Kidney epithelial cell (primary cell): ENCODE data around the gene UNC5CL. TPM values are rescaled to one million over a fixed set of nuclear protein-coding genes. Genes with fewer than 3 reads are reported as not detected.
"Not testable (repeated sequence)": the region's sequence is repeated elsewhere in the genome, so short reads cannot be mapped to it uniquely, and the experiment has no call there.

ENCODE experiments used
- DNase-seq: peaks from one replicate; pipeline ENCODE4 v3.0.0-alpha.2; 2010; ENCODE audit warnings: low read depth
- H3K27me3 ChIP-seq: 2 replicates; pipeline ENCODE4 v1.6.0; 2011; ENCODE audit warnings: low read length; ENCODE audit not compliant: control insufficient read depth, insufficient read depth
- H3K36me3 ChIP-seq: 2 replicates; pipeline ENCODE4 v1.5.1; 2011; ENCODE audit warnings: low read length; ENCODE audit not compliant: control insufficient read depth, insufficient read depth
- H3K4me3 ChIP-seq: 2 replicates; pipeline ENCODE4 v1.5.1; 2011; ENCODE audit warnings: low read depth, mild to moderate bottlenecking, control low read depth, low read length
- CTCF ChIP-seq: IDR thresholded peaks from 2 replicates; pipeline ENCODE4 v1.5.1; 2011; ENCODE audit warnings: mild to moderate bottlenecking, moderate library complexity, low read length, control low read depth, inconsistent platforms; ENCODE audit not compliant: insufficient read depth, poor library complexity, severe bottlenecking
- total RNA-seq: library from RNA; depleted of rRNA; stranded (reverse); fragments of >200 nt; gene quantifications from 2 replicates; pipeline ENCODE4 v1.2.3, GENCODE V29; 2015

Gene UNC5CL
- total RNA-seq, 1 donor from 2014 or later, result 1.1 TPM

DNA sequence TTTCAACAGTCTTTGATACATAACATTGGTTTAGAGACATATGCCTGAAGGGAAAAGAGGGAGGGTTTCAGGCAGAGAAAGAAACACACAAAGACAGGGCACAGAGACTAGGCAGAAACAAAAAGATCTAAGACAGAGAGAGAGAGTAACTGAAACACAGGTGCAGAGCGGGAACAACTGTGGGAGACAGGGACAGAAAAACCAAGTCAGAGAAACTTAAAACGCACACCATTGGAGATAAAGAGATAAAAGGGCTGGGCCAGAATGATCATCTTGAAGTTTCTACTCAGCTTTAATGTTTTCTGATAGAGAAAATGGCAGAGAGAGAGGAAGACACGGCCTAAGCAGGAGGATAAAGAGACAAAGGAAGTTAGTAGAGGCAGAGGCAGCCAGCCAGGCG, 11.8 kb downstream of the UNC5CL start:
- TF ChIP-seq CTCF, result no peak
- H3K4me3 ChIP-seq, result peak overlapping the region; percentile 42
- H3K36me3 ChIP-seq, result no peaks in the 10 kb centered on the region
- DNase-seq, result no peak
- H3K27me3 ChIP-seq, result no peaks in the 10 kb centered on the region

DNA sequence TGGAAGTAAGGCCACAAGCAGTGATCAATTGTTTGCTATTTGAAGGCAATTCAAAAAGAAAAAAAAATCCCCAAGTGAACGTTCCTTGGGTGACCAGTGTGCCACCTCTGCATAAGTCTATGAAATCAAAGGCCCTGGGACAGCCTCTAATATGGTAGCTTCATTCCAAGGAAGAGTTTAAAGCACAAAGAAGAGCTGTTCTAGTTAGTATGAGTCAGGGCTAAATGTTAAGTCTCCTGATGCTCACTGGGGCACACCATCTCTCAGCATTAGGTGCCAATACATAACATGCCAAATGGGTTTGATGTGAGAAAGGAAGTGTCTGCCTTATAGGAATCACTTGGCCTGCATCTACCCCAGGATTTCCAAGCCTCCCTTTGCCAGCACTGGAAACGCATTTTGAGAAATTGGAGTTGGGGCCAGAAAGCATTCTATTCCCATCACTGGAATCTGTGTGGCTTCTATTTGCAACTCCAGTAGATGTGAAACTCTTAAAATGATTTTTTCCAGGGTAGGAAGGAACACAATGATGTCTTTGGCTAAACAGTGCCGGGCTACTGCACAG, 13.0 kb downstream of the UNC5CL start:
- H3K36me3 ChIP-seq, result no peaks in the 10 kb centered on the region
- no peak for TF ChIP-seq CTCF
- no peak overlapping the region for H3K4me3 ChIP-seq
- no peak for DNase-seq
- no peaks in the 10 kb centered on the region for H3K27me3 ChIP-seq

- Histone ChIP-seq H3K4me3 (no peak overlapping the region), H3K36me3 (no peaks in the 10 kb centered on the region), H3K27me3 (no peaks in the 10 kb centered on the region)
- no peak for DNase-seq
- no peak for TF ChIP-seq CTCF
Observed at GRCh38 chr6:41023114-41023513, 15.9 kb downstream of the UNC5CL start.

DNA sequence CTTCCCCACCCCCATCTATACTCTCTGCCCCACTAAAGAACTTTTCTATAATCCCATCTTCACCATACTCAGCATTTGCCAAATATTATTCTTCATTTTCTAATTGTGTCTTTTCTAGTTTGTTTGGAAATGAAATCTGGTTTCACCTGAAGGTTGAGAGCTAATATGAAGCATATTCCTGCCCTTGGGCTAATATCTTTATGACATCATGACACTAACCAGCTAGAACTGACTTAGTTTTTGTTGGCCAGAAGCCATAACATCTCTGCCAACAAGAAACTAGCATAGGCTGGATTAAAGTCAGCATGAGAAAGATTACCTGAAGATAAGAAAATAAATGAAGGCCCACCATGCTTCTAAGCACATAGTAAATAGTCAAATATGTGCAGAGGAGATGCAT, 16.7 kb downstream of the UNC5CL start:
- TF ChIP-seq CTCF, result no peak
- no peak for DNase-seq
- no peaks in the 10 kb centered on the region for H3K36me3 ChIP-seq
- H3K27me3 ChIP-seq, result no peaks in the 10 kb centered on the region
- no peak overlapping the region for H3K4me3 ChIP-seq

- Histone ChIP-seq H3K36me3 (no peaks in the 10 kb centered on the region), H3K27me3 (no peaks in the 10 kb centered on the region), H3K4me3 (no peak overlapping the region)
- peak; percentile 40 for TF ChIP-seq CTCF
- DNase-seq, result no peak
Observed at GRCh38 chr6:41021832-41022231, 17.2 kb downstream of the UNC5CL start.

GRCh38 chr6:41017663-41018062, 21.4 kb downstream of the UNC5CL start:
- H3K27me3 ChIP-seq, result no peaks in the 10 kb centered on the region
- TF ChIP-seq CTCF, result no peak
- DNase-seq, result no peak
- H3K4me3 ChIP-seq, result no peak overlapping the region
- H3K36me3 ChIP-seq, result no peaks in the 10 kb centered on the region

DNA sequence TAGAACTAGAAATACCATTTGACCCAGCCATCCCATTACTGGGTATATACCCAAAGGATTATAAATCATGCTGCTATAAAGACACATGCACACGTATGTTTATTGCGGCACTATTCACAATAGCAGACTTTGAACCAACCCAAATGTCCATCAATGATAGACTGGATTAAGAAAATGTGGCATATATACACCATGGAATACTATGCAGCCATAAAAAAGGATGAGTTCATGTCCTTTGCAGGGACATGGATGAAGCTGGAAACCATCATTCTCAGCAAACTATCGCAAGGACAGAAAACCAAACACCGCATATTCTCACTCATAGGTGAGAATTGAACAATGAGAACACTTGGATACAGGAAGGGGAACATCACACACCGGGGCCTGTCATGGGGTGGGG, 23.2 kb downstream of the UNC5CL start:
- DNase-seq, H3K27me3 ChIP-seq, H3K4me3 ChIP-seq, H3K36me3 ChIP-seq: not testable (repeated sequence)
